ENCODE measurements around the gene OLFML2B. TPM values are rescaled to one million over a fixed set of nuclear protein-coding genes. Genes with fewer than 3 reads are reported as not detected.

Gene OLFML2B
- total and polyA plus RNA-seq, 2 of the 4 experiments (the other 2 are of a cell fraction): 0.36 to 0.74 TPM

- in situ Hi-C loops (cut with MboI; ENCODE audit: low sequenced_read_pairs) (no loop called here), dilution Hi-C loops (cut with HindIII; ENCODE audit: low sequenced_read_pairs, unreplicated experiment) (no loop called here), intact Hi-C loops (cut with micrococcal nuclease) (no loop called here)
- Histone ChIP-seq H3K18ac (ENCODE audit: low read depth, low read length) (no peak overlapping the region), H3K4ac (ENCODE audit: low read depth, low read length) (no peak overlapping the region), H3K9me1 (ENCODE audit: insufficient read depth, low read length) (peaks cover 6% of the 10 kb centered on the region; the same call in 1 of the 2 replicates), H3K56ac (ENCODE audit: extremely low read depth, insufficient read depth, low read length) (no peak overlapping the region), H3K9me3 (ENCODE audit: control insufficient read depth, insufficient read depth, low read length) (no peaks in the 10 kb centered on the region), H3K23ac (ENCODE audit: low read depth, low read length) (no peak overlapping the region), H3K27me3 (ENCODE audit: control insufficient read depth, insufficient read depth, low read length) (no peaks in the 10 kb centered on the region), H3K4me2 (ENCODE audit: low read depth, low read length) (no peak overlapping the region), H3K79me1 (ENCODE audit: low read depth in 1 of 2, low read length in 2 of 2) (no peaks in the 10 kb centered on the region; a peak in 1 of 4 replicates), H4K91ac (ENCODE audit: insufficient read depth, low read depth, low read length) (no peak overlapping the region), H3K36me3 (ENCODE audit: control insufficient read depth, insufficient read depth, low read length) (no peaks in the 10 kb centered on the region), H3K4me3 (ENCODE audit: insufficient read depth, low read depth, low read length) (no peak overlapping the region), H4K5ac (ENCODE audit: low read depth, low read length) (no peak overlapping the region), H2BK15ac (ENCODE audit: low read depth, low read length) (no peak overlapping the region), H4K8ac (ENCODE audit: low read depth in 2 of 2, low read length in 2 of 2) (no peak overlapping the region), H2AK5ac (ENCODE audit: low read depth, low read length) (no peak overlapping the region), H3K14ac (replicated peaks; ENCODE audit: low read depth, low read length) (no peak overlapping the region), H2BK5ac (ENCODE audit: low read depth, low read length, poor library complexity, severe bottlenecking) (no peak overlapping the region), H3K9ac (ENCODE audit: low read depth, low read length) (no peak overlapping the region), H2BK20ac (ENCODE audit: low read depth, low read length) (no peak overlapping the region), H4K20me1 (ENCODE audit: insufficient read depth, low read length) (no peaks in the 10 kb centered on the region), H2AFZ (replicated peaks; ENCODE audit: low read length, poor library complexity) (no peak overlapping the region), H3K27ac (ENCODE audit: insufficient read depth, low read length) (no peak overlapping the region), H2BK120ac (ENCODE audit: low read depth, low read length) (no peak overlapping the region), H3K4me1 (ENCODE audit: control insufficient read depth, insufficient read depth, low read length) (no peaks in the 10 kb centered on the region), H2AK9ac (replicated peaks; ENCODE audit: low read depth, low read length, poor library complexity) (no peak overlapping the region)
- DNase-seq (no peak), ATAC-seq (ENCODE audit: low read depth) (no peak)
- no TSS peak for BruUV-seq (replicated peaks)
- TF ChIP-seq SMC3 (IDR thresholded peaks at IDR 0.05; ENCODE audit: low read depth, low read length): no peak
- no peak for TF ChIP-seq POLR2A (IDR thresholded peaks at IDR 0.05; ENCODE audit: low read depth, low read length)
- TF ChIP-seq BHLHE40 (IDR thresholded peaks at IDR 0.05; ENCODE audit: low read depth, low read length): no peak
- no peak for TF ChIP-seq MAFK (IDR thresholded peaks at IDR 0.05; ENCODE audit: low read depth, low read length)
- POLR2A ChIA-PET (ENCODE audit: unreplicated experiment): no interaction called here
- CTCF ChIA-PET: no interaction called here
- WGBS, 2 experiments (ENCODE audit: extremely low coverage in 2 of 2, insufficient read length in 1 of 2): no CpG with 5 or more reads among the region's 3 CpGs
Observed at GRCh38 chr1:161945306-161946060, 78.2 kb downstream of the OLFML2B start.

Data from IMR-90 (cell line).